Neuronal stem cell (in vitro differentiated cells): ENCODE results near the gene FAT2.

ENCODE experiments used
- DNase-seq: peaks from one replicate; pipeline ENCODE4 v3.0.0-alpha.2; 2013; ENCODE audit warnings: low spot score
- H2AFZ ChIP-seq: one replicate; pipeline ENCODE4 v1.6.1; 2013; ENCODE audit warnings: mild to moderate bottlenecking, low read length, inconsistent platforms
- H2AK5ac ChIP-seq: 2 replicates; pipeline ENCODE4 v1.6.1; 2013; ENCODE audit warnings: low read depth, mild to moderate bottlenecking, inconsistent platforms, low read length, moderate library complexity, mixed read lengths
- H2BK120ac ChIP-seq: 2 replicates; pipeline ENCODE4 v1.6.1; 2013; ENCODE audit warnings: low read depth, mild to moderate bottlenecking, inconsistent platforms, low read length, moderate library complexity, mixed read lengths
- H2BK12ac ChIP-seq: one replicate; pipeline ENCODE4 v1.6.1; 2013; ENCODE audit warnings: low read length, inconsistent platforms
- H2BK15ac ChIP-seq: 2 replicates; pipeline ENCODE4 v1.6.1; 2013; ENCODE audit warnings: mild to moderate bottlenecking, low read length, inconsistent platforms, mixed read lengths
- H2BK5ac ChIP-seq: one replicate; pipeline ENCODE4 v1.6.1; 2013; ENCODE audit warnings: inconsistent platforms, mild to moderate bottlenecking, low read length, moderate library complexity
- H3K14ac ChIP-seq: one replicate; pipeline ENCODE4 v1.6.1; 2013; ENCODE audit warnings: low read length, inconsistent platforms
- H3K18ac ChIP-seq: 2 replicates; pipeline ENCODE4 v1.6.1; 2013; ENCODE audit warnings: low read length, inconsistent platforms
- H3K23ac ChIP-seq: 2 replicates; pipeline ENCODE4 v1.6.1; 2013; ENCODE audit warnings: low read depth, mild to moderate bottlenecking, mixed read lengths, low read length, inconsistent platforms; ENCODE audit not compliant: poor library complexity
- H3K27ac ChIP-seq: replicated peaks from 3 replicates; pipeline ENCODE4 v1.5.1; 2013; ENCODE audit warnings: low read length, inconsistent platforms
- H3K27me3 ChIP-seq, 3 experiments: 2 replicates each; pipeline ENCODE4 v1.6.1; 2013; ENCODE audit warnings: low read length in 3 of 3, mild to moderate bottlenecking in 2 of 3, inconsistent platforms in 1 of 3, low read depth in 1 of 3, mixed read lengths in 1 of 3, moderate library complexity in 1 of 3; ENCODE audit not compliant: control insufficient read depth in 3 of 3, insufficient read depth in 3 of 3
- H3K36me3 ChIP-seq, 2 donors: replicated peaks in 1 of 2; 2 replicates each; pipeline ENCODE4 v1.6.1; 2013; ENCODE audit warnings: low read length in 2 of 2; ENCODE audit not compliant: control insufficient read depth in 2 of 2, insufficient read depth in 2 of 2
- H3K4ac ChIP-seq: 2 replicates; pipeline ENCODE4 v1.6.1; 2013; ENCODE audit warnings: inconsistent platforms, mild to moderate bottlenecking, low read length, moderate library complexity
- H3K4me1 ChIP-seq, 2 donors: 1 replicate in 1 of 2; 2 replicates in 1 of 2; pipeline ENCODE4 v1.6.1; 2013; ENCODE audit warnings: low read length in 2 of 2, low read depth in 1 of 2; ENCODE audit not compliant: control insufficient read depth in 2 of 2, insufficient read depth in 1 of 2
- H3K4me2 ChIP-seq: one replicate; pipeline ENCODE4 v1.6.1; 2013; ENCODE audit warnings: mild to moderate bottlenecking, low read length, inconsistent platforms; ENCODE audit not compliant: insufficient read depth, poor library complexity, severe bottlenecking
- H3K4me3 ChIP-seq, 2 donors: 2 replicates each; pipeline ENCODE4 v1.5.1; 2013; ENCODE audit warnings: low read length in 2 of 2, mild to moderate bottlenecking in 2 of 2, inconsistent platforms in 1 of 2, moderate library complexity in 1 of 2
- H3K79me1 ChIP-seq: one replicate; pipeline ENCODE4 v1.6.1; 2013; ENCODE audit warnings: low read depth, mild to moderate bottlenecking, inconsistent platforms, low read length, moderate library complexity
- H3K9ac ChIP-seq: one replicate; pipeline ENCODE4 v1.6.1; 2013; ENCODE audit warnings: mild to moderate bottlenecking, low read depth, low read length, inconsistent platforms; ENCODE audit not compliant: poor library complexity
- H3K9me3 ChIP-seq, 2 donors: replicated peaks in 1 of 2; 2 replicates each; pipeline versions ENCODE3 to v1.6.1; 2013; ENCODE audit warnings: low read length in 2 of 2, mild to moderate bottlenecking in 2 of 2, inconsistent platforms in 1 of 2, low read depth in 1 of 2, mixed read lengths in 1 of 2, moderate library complexity in 1 of 2; ENCODE audit not compliant: control insufficient read depth in 2 of 2, insufficient read depth in 1 of 2
- H4K8ac ChIP-seq: one replicate; pipeline ENCODE4 v1.6.1; 2013; ENCODE audit warnings: low read depth, mild to moderate bottlenecking, inconsistent platforms, low read length, moderate library complexity
- H4K91ac ChIP-seq: one replicate; pipeline ENCODE4 v1.6.1; 2013; ENCODE audit warnings: low read length, low read depth, mild to moderate bottlenecking, inconsistent platforms; ENCODE audit not compliant: poor library complexity
- WGBS, 2 donors: extraction: QIAGEN DNeasy Blood & Tissue Kit; methylation state at CpG; one replicate each; pipeline ENCODE4 v1.1.7; 2013; ENCODE audit warnings: missing lambda C conversion rate in 2 of 2, mixed read lengths in 1 of 2; ENCODE audit not compliant: insufficient read length in 2 of 2, insufficient replicate concordance in 1 of 2; ENCODE audit errors: extremely low coverage in 2 of 2; 5-methylcytosine and 5-hydroxymethylcytosine counted together

Gene FAT2

GRCh38 chr5:151607304-151607703, 16.2 kb upstream of the FAT2 start:
- Histone ChIP-seq H4K91ac (no peak overlapping the region), H2BK120ac (no peak overlapping the region), H2BK12ac (no peak overlapping the region), H2BK15ac (no peak overlapping the region), H3K36me3 (no peaks in the 10 kb centered on the region), H2AFZ (no peak overlapping the region), H2BK5ac (no peak overlapping the region), H3K14ac (no peak overlapping the region), H3K27me3 (peaks cover 0 to 16% (median 0%) of the 10 kb centered on the region in 3 experiments), H3K4me3 (no peak overlapping the region), H3K9ac (no peak overlapping the region), H3K4ac (no peak overlapping the region), H3K9me3 (no peaks in the 10 kb centered on the region), H4K8ac (no peak overlapping the region), H2AK5ac (no peak overlapping the region), H3K27ac (no peak overlapping the region), H3K4me2 (no peak overlapping the region), H3K79me1 (no peaks in the 10 kb centered on the region), H3K23ac (no peak overlapping the region), H3K18ac (no peak overlapping the region), H3K4me1 (no peaks in the 10 kb centered on the region)
- no peak for DNase-seq
- no CpG with 5 or more reads among the region's 3 CpGs for WGBS, 2 donors

GRCh38 chr5:151605559-151605958, 14.4 kb upstream of the FAT2 start:
- Histone ChIP-seq H3K18ac (no peak overlapping the region), H3K4ac (no peak overlapping the region), H4K8ac (no peak overlapping the region), H2BK120ac (no peak overlapping the region), H3K4me3 (no peak overlapping the region), H3K9me3 (no peaks in the 10 kb centered on the region), H4K91ac (no peak overlapping the region), H3K14ac (no peak overlapping the region), H3K4me2 (no peak overlapping the region), H3K79me1 (no peaks in the 10 kb centered on the region), H3K27ac (no peak overlapping the region), H2BK12ac (no peak overlapping the region), H3K4me1 (no peaks in the 10 kb centered on the region), H3K9ac (no peak overlapping the region), H3K27me3 (peaks cover 0 to 19% (median 0%) of the 10 kb centered on the region in 3 experiments), H2BK15ac (no peak overlapping the region), H3K36me3 (no peaks in the 10 kb centered on the region), H2AK5ac (no peak overlapping the region), H2AFZ (no peak overlapping the region), H3K23ac (no peak overlapping the region), H2BK5ac (no peak overlapping the region)
- DNase-seq, result no peak
- no CpG with 5 or more reads among the region's 3 CpGs for WGBS, 2 donors

- Histone ChIP-seq H3K36me3 (no peaks in the 10 kb centered on the region), H3K27me3 (peaks cover 0 to 19% (median 0%) of the 10 kb centered on the region in 3 experiments), H3K14ac (no peak overlapping the region), H2AFZ (no peak overlapping the region), H3K4me3 (no peak overlapping the region), H3K9ac (no peak overlapping the region), H3K9me3 (no peaks in the 10 kb centered on the region), H2BK12ac (no peak overlapping the region), H3K4ac (no peak overlapping the region), H4K91ac (no peak overlapping the region), H2BK120ac (no peak overlapping the region), H3K4me2 (no peak overlapping the region), H3K4me1 (peaks cover 0 to 2% of the 10 kb centered on the region in 2 donors), H3K27ac (no peak overlapping the region), H2BK5ac (no peak overlapping the region), H2BK15ac (no peak overlapping the region), H3K23ac (no peak overlapping the region), H2AK5ac (no peak overlapping the region), H4K8ac (no peak overlapping the region), H3K18ac (no peak overlapping the region), H3K79me1 (no peaks in the 10 kb centered on the region)
- DNase-seq, result no peak
Measured at GRCh38 chr5:151602806-151603205, 11.7 kb upstream of the FAT2 start.

- WGBS, 2 donors, result no CpG with 5 or more reads among the region's 4 CpGs
- no peak overlapping the region for H4K91ac ChIP-seq
Measured at GRCh38 chr5:151601391-151601790, 10.3 kb upstream of the FAT2 start.

More at GRCh38 chr5:151601391-151601790, 10.3 kb upstream of the FAT2 start:
- H4K8ac ChIP-seq, result no peak overlapping the region
- H3K4ac ChIP-seq, result no peak overlapping the region
- no peak overlapping the region for H3K23ac ChIP-seq
- no peak for DNase-seq
- H2AFZ ChIP-seq, result no peak overlapping the region
- H3K18ac ChIP-seq, result no peak overlapping the region
- no peaks in the 10 kb centered on the region for H3K36me3 ChIP-seq
- no peak overlapping the region for H2BK15ac ChIP-seq
- no peak overlapping the region for H2AK5ac ChIP-seq
- H2BK5ac ChIP-seq, result no peak overlapping the region
- no peak overlapping the region for H2BK120ac ChIP-seq
- H3K4me2 ChIP-seq, result no peak overlapping the region
- peaks cover 0 to 19% (median 0%) of the 10 kb centered on the region in 3 experiments for H3K27me3 ChIP-seq
- no peak overlapping the region for H3K9ac ChIP-seq
- H3K14ac ChIP-seq, result no peak overlapping the region
- H2BK12ac ChIP-seq, result no peak overlapping the region
- H3K9me3 ChIP-seq, result no peaks in the 10 kb centered on the region
- no peaks in the 10 kb centered on the region for H3K79me1 ChIP-seq
- no peak overlapping the region for H3K4me3 ChIP-seq
- no peak overlapping the region for H3K27ac ChIP-seq
- H3K4me1 ChIP-seq, result peaks cover 2 to 13% of the 10 kb centered on the region in 2 donors
